Ovary (tissue), 3 donors: ENCODE data around the gene BACH2.

ENCODE experiments used
- CTCF ChIP-seq, 3 donors: fragments of 450-650 bp in 2 of 3; fragments of 200-600 bp in 1 of 3; IDR thresholded peaks; one replicate each; pipeline versions ENCODE4 v1.5.1 to v1.8.0; 2016 to 2022; ENCODE audit warnings: antibody characterized with exemption in 3 of 3, mild to moderate bottlenecking in 1 of 3
- EP300 ChIP-seq: sonication (generic); formaldehyde crosslinking; IDR thresholded peaks from one replicate; pipeline ENCODE4 v1.6.1; 2017; ENCODE audit warnings: antibody characterized with exemption
- donor health status: DM: no; HTN: no; CAD: no.

GRCh38 chr6:90284236-90285041 lies 12.2 kb downstream of the BACH2 start:
- peak in 1 of 3 donors; percentile 26 for TF ChIP-seq CTCF (IDR thresholded peaks at IDR 0.05)
- TF ChIP-seq EP300 = no peak
